ENCODE data around the gene ACYP2.
"Not testable (repeated sequence)": the region's sequence is repeated elsewhere in the genome, so short reads cannot be mapped to it uniquely, and the experiment has no call there.

The ACYP2 gene

GRCh38 chr2:54099370-54099769 lies 16.0 kb upstream of the ACYP2 start:
- no peak for DNase-seq (ENCODE audit: low spot score)

- no peak for DNase-seq (ENCODE audit: low spot score)
Observed at GRCh38 chr2:54099829-54100585, 15.4 kb upstream of the ACYP2 start.

DNA sequence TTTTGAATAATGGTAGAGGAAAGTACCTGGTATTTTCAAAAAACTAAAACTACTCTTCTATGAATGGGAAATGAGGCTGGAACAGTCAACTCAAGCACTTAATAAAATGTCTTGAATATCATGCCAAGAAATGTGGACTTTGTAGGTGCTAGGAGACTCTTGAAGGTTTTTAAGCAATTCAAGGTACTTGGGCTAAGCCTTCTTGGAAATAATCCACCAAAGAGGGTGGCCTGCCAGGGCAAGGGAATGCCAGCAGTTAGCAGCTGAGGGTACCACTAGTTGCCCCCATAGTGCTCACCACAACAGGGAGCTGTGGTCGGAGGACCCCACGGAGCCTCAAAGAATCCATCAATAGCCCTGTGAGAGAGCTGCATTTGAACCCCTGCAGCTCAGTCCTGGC lies 14.6 kb upstream of the ACYP2 start:
- no peak for DNase-seq (ENCODE audit: low spot score)

- no peak for DNase-seq (ENCODE audit: low spot score)
Observed at GRCh38 chr2:54103454-54104314, 11.7 kb upstream of the ACYP2 start.

DNA sequence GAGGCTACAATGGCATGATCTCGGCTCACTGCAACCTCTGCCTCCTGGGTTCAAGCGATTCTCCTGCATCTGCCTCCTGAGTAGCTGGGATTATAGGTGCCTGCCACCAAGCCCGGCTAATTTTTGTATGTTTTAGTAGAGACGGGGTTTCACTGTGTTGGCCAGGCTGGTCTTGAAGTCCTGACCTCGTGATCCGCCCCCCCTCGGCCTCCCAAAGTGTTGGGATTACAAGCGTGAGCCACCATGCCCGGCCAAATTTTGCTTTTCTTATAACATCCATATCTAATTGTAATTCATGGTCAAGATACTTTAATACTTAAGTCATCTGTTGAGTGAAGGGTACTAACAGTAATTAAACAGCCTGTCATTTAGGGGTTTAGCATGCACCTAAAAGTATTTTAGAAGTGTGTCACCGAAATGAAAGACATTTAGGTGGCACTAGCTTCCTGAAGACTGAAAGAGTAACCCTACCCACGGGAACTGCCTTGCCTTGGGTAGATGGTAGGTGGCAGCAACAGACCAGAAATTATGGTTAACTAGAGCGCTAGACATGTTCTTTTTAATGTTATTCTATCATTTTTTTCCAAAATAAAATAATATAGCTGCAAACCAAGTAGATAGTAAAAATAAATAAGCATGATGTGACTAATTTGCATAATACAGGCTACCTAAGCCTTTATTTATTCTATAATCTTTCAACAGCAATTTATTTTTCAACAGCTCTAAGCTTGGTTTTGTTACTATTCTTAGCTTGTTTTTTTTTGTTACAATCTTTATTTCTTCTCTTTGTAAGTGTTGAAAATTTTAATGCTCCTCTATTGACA lies 8.6 kb upstream of the ACYP2 start:
- no peak for DNase-seq (ENCODE audit: low spot score)

GRCh38 chr2:54107455-54107764 lies 8.0 kb upstream of the ACYP2 start:
- no peak for DNase-seq (ENCODE audit: low spot score)

- DNase-seq (ENCODE audit: low spot score), result no peak
Observed at GRCh38 chr2:54107903-54108615, 7.4 kb upstream of the ACYP2 start.

- no peak for DNase-seq (ENCODE audit: low spot score)
Observed at GRCh38 chr2:54109848-54110247, 5.6 kb upstream of the ACYP2 start.

DNA sequence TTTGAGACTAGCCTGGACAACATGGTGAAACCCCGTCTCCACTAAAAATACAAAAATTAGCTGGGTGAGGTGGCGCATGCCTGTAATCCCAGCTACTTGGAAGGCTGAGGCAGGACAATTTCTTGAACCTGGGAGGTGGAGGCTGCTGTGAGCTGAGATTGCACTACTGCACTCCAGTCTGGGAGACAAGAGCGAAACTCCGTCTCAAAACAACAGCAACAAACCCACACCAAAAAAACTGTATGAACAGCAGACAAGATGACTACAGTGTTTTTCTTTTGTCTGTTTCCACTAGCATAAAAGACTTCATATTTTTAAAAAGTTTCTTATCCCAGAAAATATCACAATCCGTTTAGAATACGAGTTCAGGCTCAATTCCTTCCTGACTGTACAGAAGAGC lies 936 bp upstream of the ACYP2 start:
- DNase-seq (ENCODE audit: low spot score), result not testable (repeated sequence)

GRCh38 chr2:54114936-54115283 lies 505 bp upstream of the ACYP2 start:
- no peak for DNase-seq (ENCODE audit: low spot score)

DNA sequence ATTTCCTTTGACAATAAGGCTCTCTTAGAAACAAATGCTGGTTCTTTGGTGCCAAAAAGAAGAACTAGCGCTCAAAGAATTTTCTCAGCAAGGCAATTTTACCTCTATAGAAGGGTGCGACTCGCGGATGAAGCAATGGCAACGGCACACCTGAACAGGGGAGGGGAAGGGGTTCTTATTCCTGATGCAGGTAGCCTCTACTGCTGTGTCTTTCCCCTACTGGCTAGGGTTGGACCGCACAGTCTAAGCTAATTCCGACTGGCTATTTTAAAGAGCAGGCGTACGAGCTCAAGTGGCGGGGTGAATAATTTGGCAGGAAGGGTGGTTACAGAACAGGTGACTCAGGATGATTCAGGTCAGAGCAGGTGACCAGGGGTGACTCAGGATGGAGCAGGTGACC lies 1.2 kb downstream of the ACYP2 start:
- DNase-seq (ENCODE audit: low spot score), result not testable (repeated sequence)

DNA sequence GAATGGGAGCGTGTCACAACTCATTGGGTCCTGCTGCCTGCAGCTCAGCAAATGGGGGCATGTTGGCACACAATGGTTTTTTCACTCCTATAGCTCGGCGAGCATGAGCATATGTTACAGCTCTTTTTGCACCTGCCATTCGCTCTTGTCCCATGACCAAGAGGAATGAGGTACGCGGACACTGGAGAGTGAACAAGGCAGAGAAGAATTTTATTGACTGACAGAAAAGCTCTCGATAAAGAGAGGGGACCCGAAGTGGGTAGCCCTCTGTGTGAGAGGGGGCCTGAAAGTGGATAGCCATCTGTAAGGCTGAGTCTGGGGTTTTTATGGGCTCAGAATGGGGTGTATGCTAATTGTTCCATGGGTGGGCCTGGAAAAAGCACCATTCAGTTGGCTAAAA lies 5.5 kb downstream of the ACYP2 start:
- no peak for DNase-seq (ENCODE audit: low spot score)

GRCh38 chr2:54122171-54122935 lies 6.9 kb downstream of the ACYP2 start:
- no peak for DNase-seq (ENCODE audit: low spot score)

- DNase-seq (ENCODE audit: low spot score), result no peak
Observed at GRCh38 chr2:54122939-54123338, 7.5 kb downstream of the ACYP2 start.

GRCh38 chr2:54127174-54127573 lies 11.8 kb downstream of the ACYP2 start:
- DNase-seq (ENCODE audit: low spot score), result not testable (repeated sequence)

- no peak for DNase-seq (ENCODE audit: low spot score)
Observed at GRCh38 chr2:54133056-54133455, 17.6 kb downstream of the ACYP2 start.

DNA sequence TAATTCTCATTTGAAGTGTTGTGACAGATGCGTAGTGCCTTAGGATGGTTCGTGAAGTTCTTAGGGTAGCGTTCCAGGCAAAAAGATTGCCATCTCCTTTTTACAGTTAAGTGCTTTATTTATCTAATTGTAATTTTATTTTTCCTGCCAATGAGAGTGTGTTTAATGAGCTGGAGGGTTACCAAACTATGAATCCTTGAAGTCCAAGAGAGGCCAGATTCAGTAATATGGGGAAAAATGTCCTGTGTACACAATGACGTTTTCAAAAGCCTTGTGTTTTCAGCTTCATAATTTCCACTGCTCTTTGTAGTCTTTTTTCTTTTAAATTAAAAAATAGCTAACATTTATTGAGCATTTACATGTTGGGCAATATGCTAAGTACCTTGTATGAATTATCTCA lies 23.8 kb downstream of the ACYP2 start:
- DNase-seq (ENCODE audit: low spot score), result no peak

GRCh38 chr2:54143780-54144179 lies 28.4 kb downstream of the ACYP2 start:
- DNase-seq (ENCODE audit: low spot score), result no peak

DNA sequence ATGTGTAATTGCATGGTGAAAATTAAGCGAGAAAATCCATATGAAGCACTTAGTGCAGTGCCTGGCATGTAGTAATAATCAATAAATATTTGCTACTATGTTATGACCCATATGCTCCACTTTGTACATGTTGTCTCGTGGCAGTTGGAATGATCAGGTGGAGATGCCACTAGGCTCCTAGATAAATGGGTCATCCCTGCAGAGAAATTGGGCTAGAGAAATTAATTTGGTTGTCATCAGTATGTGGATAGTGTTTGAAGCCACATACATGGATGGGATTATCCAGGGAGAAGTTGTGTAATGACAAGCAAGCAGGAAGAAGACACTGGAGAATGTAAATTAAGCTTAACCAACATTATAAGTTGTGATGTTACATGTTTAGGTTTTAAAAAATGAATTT lies 33.0 kb downstream of the ACYP2 start:
- no peak for DNase-seq (ENCODE audit: low spot score)

DNA sequence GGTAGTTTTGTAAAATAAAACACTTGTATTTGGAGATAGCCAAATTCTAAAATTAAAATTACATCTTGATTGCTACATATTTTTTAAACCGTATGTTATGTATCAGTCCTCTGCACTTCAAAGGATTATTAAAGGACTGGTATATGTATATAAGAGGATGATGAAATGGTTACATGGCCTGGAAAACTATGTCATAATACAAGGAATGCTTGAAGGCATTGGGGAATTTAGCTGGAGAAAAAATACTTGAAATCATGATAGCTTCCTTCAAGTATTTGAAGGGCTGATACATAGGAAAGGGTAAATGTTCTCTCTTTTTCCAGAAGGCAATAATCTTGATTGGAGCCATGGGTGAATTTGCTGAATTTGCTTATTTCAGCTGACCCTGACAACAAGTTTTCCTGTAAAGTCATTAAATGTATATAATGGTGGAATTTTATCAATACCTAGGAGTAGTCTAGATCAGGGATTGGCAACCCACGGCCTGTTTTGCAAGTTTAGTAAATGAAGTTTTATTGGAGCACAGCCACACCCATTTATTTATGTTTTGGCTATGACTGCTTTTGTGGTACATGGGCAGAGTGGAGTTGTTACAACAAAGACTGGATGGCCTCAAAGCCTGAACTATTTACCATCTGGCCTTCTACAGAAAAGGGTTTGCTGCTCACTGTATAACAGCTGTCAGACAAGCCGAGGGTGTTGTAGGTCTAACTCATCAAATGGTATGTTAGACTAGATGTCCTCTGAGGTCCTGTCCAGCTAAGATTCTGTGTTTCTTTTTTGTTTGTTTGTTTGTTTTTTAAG lies 34.4 kb downstream of the ACYP2 start:
- DNase-seq (ENCODE audit: low spot score), result no peak

DNA sequence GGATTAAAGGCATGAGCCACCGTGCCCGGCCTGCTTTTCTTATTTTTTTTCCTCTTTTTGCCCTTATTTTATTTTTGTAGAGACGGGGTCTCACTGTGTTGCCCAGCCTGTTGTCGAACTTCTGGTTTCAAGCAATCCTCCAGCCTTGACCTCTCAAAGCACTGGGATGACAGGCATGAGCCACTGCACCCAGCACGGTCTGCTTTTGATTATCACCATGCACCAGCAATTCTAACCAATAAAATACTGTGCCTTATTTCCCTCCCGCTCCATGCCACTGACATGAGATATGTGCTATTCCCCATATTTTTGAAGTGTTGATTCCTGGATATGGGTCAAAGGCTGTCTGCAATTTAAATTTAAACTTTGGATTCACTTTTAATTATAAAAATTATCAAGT lies 42.9 kb downstream of the ACYP2 start:
- DNase-seq (ENCODE audit: low spot score), result no peak

Data from left forelimb (tissue), 1 donor.